HCT116 (cell line): Measurements from ENCODE around the gene MAP3K9. TPM values are rescaled to one million over a fixed set of nuclear protein-coding genes. Genes with fewer than 3 reads are reported as not detected.

ENCODE experiments used
- ATAC-seq: fragments of 200-7000 bp; cut with Tn5 transposase; 2 replicates; pipeline ENCODE4 v1.9.1; 2020; ENCODE audit warnings: mild to moderate bottlenecking, moderate library complexity
- BruUV-seq: library from RNA; stranded (reverse); fragments of 400-500 nt; replicated peaks from 2 replicates; lab custom pipeline; 2021; lab: Mats Ljungman, UMichigan
- CTCF ChIA-PET: fragments of 300-600 bp; sonication (Branson Sonifier 250); formaldehyde crosslinking; loops from one replicate; lab custom pipeline; 2021; ENCODE audit warnings: antibody characterized with exemption; lab: Charles Lee
- POLR2A ChIA-PET: fragments of 300-600, 350-600 bp; sonication (Branson Sonifier 250); formaldehyde crosslinking; loops from one replicate; lab custom pipeline; 2021; ENCODE audit warnings: antibody characterized with exemption; lab: Charles Lee
- RAD21 ChIA-PET, 2 experiments: fragments of 300-600 bp; sonication (Branson Sonifier 250); formaldehyde crosslinking; loops; one replicate each; lab custom pipeline; 2023; ENCODE audit warnings: low total read pairs in 2 of 2; ENCODE audit not compliant: uncharacterized antibody in 2 of 2, unreplicated experiment in 2 of 2, low non-redundant PET in 1 of 2; lab: Charles Lee
- DNase-seq: peaks from one replicate; pipeline ENCODE4 v3.0.0-alpha.2; 2010; ENCODE audit warnings: low read depth, low spot score
- H2AFZ ChIP-seq: fragments of 200-600 bp; shearing (Covaris generic), sonication (generic); 2 replicates; pipeline ENCODE4 v1.6.1; 2017; ENCODE audit warnings: low read depth, mixed run types, mixed read lengths, antibody characterized with exemption, low read length; ENCODE audit not compliant: poor library complexity, severe bottlenecking
- H3K27ac ChIP-seq: 2 replicates; pipeline ENCODE4 v1.5.1; 2012; ENCODE audit warnings: low read depth, low read length
- H3K27me3 ChIP-seq: fragments of 200-600 bp; sonication (generic); 2 replicates; pipeline ENCODE4 v1.6.1; 2016; ENCODE audit warnings: mixed run types, low read length, mixed read lengths; ENCODE audit not compliant: insufficient read depth
- H3K36me3 ChIP-seq, 2 experiments: fragments of 200-500 bp in 1 of 2; fragments of 200-600 bp in 1 of 2; sonication (Bioruptor generic) in 1 of 2; sonication (generic) in 1 of 2; 2 replicates each; pipeline versions ENCODE4 v1.5.1 to v1.6.1; 2014 to 2016; ENCODE audit warnings: low read length in 2 of 2, inconsistent platforms in 1 of 2, mixed read lengths in 1 of 2, mixed run types in 1 of 2; ENCODE audit not compliant: insufficient read depth in 2 of 2, control insufficient read depth in 1 of 2
- H3K4me1 ChIP-seq, 2 experiments: fragments of 200-600 bp in 1 of 2; sonication (generic) in 1 of 2; 2 replicates each; pipeline versions ENCODE4 v1.5.1 to v1.6.1; 2012 to 2017; ENCODE audit warnings: low read length in 2 of 2, inconsistent platforms in 1 of 2, mild to moderate bottlenecking in 1 of 2, mixed read lengths in 1 of 2, mixed run types in 1 of 2, moderate library complexity in 1 of 2; ENCODE audit not compliant: insufficient read depth in 2 of 2, control insufficient read depth in 1 of 2
- H3K4me2 ChIP-seq: fragments of 200-600 bp; sonication (generic); 2 replicates; pipeline ENCODE4 v1.6.1; 2017; ENCODE audit warnings: mixed run types, low read length, mixed read lengths
- H3K4me3 ChIP-seq, 2 experiments: fragments of 200-600 bp in 1 of 2; sonication (generic) in 1 of 2; replicated peaks in 1 of 2; 2 replicates each; pipeline ENCODE4 v1.5.1; 2011 to 2016; ENCODE audit warnings: low read length in 2 of 2, control low read depth in 1 of 2, low read depth in 1 of 2, mild to moderate bottlenecking in 1 of 2, mixed read lengths in 1 of 2, mixed run types in 1 of 2
- H3K79me2 ChIP-seq: fragments of 200-600 bp; sonication (generic); 2 replicates; pipeline ENCODE4 v1.6.1; 2017; ENCODE audit warnings: mild to moderate bottlenecking, mixed run types, low read length, moderate library complexity, mixed read lengths; ENCODE audit not compliant: insufficient read depth
- H3K9ac ChIP-seq: fragments of 200-600 bp; sonication (generic); 2 replicates; pipeline ENCODE4 v1.6.1; 2016; ENCODE audit warnings: low read length, mixed read lengths
- H3K9me2 ChIP-seq: fragments of 200-600 bp; sonication (generic), shearing (Covaris generic); 2 replicates; pipeline ENCODE4 v1.6.1; 2017; ENCODE audit warnings: mixed run types, mild to moderate bottlenecking, moderate library complexity; ENCODE audit not compliant: insufficient read depth
- H3K9me3 ChIP-seq, 2 experiments: fragments of 200-500 bp in 1 of 2; fragments of 200-600 bp in 1 of 2; sonication (Bioruptor generic) in 1 of 2; sonication (generic) in 1 of 2; 2 replicates each; pipeline ENCODE4 v1.6.1; 2014 to 2017; ENCODE audit warnings: low read length in 2 of 2, mixed read lengths in 2 of 2, inconsistent platforms in 1 of 2, low read depth in 1 of 2, mild to moderate bottlenecking in 1 of 2, mixed run types in 1 of 2, moderate library complexity in 1 of 2; ENCODE audit not compliant: control insufficient read depth in 1 of 2, insufficient read depth in 1 of 2
- H4K20me1 ChIP-seq: fragments of 200-600 bp; sonication (generic), shearing (Covaris generic); 2 replicates; pipeline ENCODE4 v1.6.1; 2017; ENCODE audit warnings: mixed run types, mild to moderate bottlenecking, moderate library complexity; ENCODE audit not compliant: insufficient read depth
- ATF3 ChIP-seq: IDR thresholded peaks from 2 replicates; pipeline ENCODE4 v1.6.1; 2012
- CBX3 ChIP-seq: IDR thresholded peaks from 2 replicates; pipeline ENCODE4 v1.6.1; 2012; ENCODE audit warnings: low read depth
- ELF1 ChIP-seq: IDR thresholded peaks from 2 replicates; pipeline ENCODE4 v1.6.1; 2012; ENCODE audit warnings: low read depth, borderline replicate concordance
- EZH2 ChIP-seq: fragments of 200-600 bp; sonication (generic); IDR thresholded peaks from 2 replicates; pipeline ENCODE4 v1.6.1; 2017; ENCODE audit warnings: antibody characterized with exemption, mixed run types
- EZH2phosphoT487 ChIP-seq: fragments of 200-600 bp; IDR thresholded peaks from 2 replicates; pipeline ENCODE4 v1.6.1; 2018; ENCODE audit warnings: antibody characterized with exemption, borderline replicate concordance
- JUND ChIP-seq: IDR thresholded peaks from 2 replicates; pipeline ENCODE4 v1.6.1; 2012
- MAX ChIP-seq: IDR thresholded peaks from 2 replicates; pipeline ENCODE4 v1.6.1; 2012
- POLR2AphosphoS5 ChIP-seq: IDR thresholded peaks from 2 replicates; pipeline ENCODE4 v1.6.1; 2011; ENCODE audit warnings: mild to moderate bottlenecking, low read depth, low read length, moderate library complexity
- SIN3A ChIP-seq: IDR thresholded peaks from 2 replicates; pipeline ENCODE4 v1.6.1; 2012; ENCODE audit warnings: low read depth
- SP1 ChIP-seq: IDR thresholded peaks from 2 replicates; pipeline ENCODE4 v1.6.1; 2012; ENCODE audit warnings: low read depth
- ZBTB33 ChIP-seq: IDR thresholded peaks from 2 replicates; pipeline ENCODE4 v1.6.1; 2011; ENCODE audit warnings: mild to moderate bottlenecking, low read length, moderate library complexity; ENCODE audit not compliant: insufficient replicate concordance; ENCODE audit errors: extremely low read depth
- intact Hi-C: fragments of 100-400 bp; cut with micrococcal nuclease; formaldehyde crosslinking; loops from 2 replicates; pipeline ENCODE4 v1.10.0; 2022
- total RNA-seq: library from RNA; stranded (reverse); gene quantifications from one replicate; pipeline ENCODE4 v1.2.1, GENCODE V29; 2021; ENCODE audit not compliant: unreplicated experiment

The MAP3K9 gene
- total RNA-seq, 1 experiment from 2014 or later = 11.7 TPM

- RAD21 ChIA-PET = no interaction called here
- BruUV-seq = no TSS peak
- Histone ChIP-seq H3K79me2 (peaks cover 32% of the 10 kb centered on the region; the same call in 1 of the 2 replicates), H3K27ac (no peak overlapping the region), H2AFZ (no peak overlapping the region), H3K4me2 (no peak overlapping the region), H3K36me3 (0 out of 4 replicates have a peak, but pooled peaks cover 0 to 7% of the 10 kb centered on the region in 2 experiments), H3K4me3 (no peak overlapping the region), H3K9me3 (no peaks in the 10 kb centered on the region), H3K9ac (no peak overlapping the region), H3K4me1 (peaks cover 0 to 8% of the 10 kb centered on the region in 2 experiments; a peak in 2 of 4 replicates), H4K20me1 (no peaks in the 10 kb centered on the region), H3K9me2 (no peaks in the 10 kb centered on the region), H3K27me3 (no peaks in the 10 kb centered on the region)
- ATAC-seq (no peak), DNase-seq (no peak)
- intact Hi-C loops = no loop called here
- POLR2A ChIA-PET = no interaction called here
- CTCF ChIA-PET = no interaction called here
- TF ChIP-seq MAX (no peak), JUND (no peak), EZH2 (no peak), POLR2AphosphoS5 (no peak), EZH2phosphoT487 (no peak), ELF1 (no peak), SIN3A (no peak), ZBTB33 (no peak), CBX3 (no peak), SP1 (no peak), ATF3 (no peak)
Measured at GRCh38 chr14:70788898-70789297, 20.4 kb downstream of the MAP3K9 start.
